Smooth muscle cell (in vitro differentiated cells): ENCODE results near the gene TSPAN9. TPM values are rescaled to one million over a fixed set of nuclear protein-coding genes. Genes with fewer than 3 reads are reported as not detected.

Experiments
- DNase-seq: peaks from one replicate; lab custom pipeline; 2025; ENCODE audit not compliant: unreplicated experiment; lab: John Stamatoyannopoulos, UW
- H2AFZ ChIP-seq: fragments of 200-600 bp; sonication (generic); 2 replicates; pipeline ENCODE4 v1.6.0; 2016; ENCODE audit warnings: antibody characterized with exemption, low read depth, mild to moderate bottlenecking
- H3F3A ChIP-seq: fragments of 200-600 bp; sonication (generic); 2 replicates; pipeline ENCODE4 v1.6.0; 2017; ENCODE audit warnings: antibody characterized with exemption, low read depth
- H3K27ac ChIP-seq: fragments of 200-600 bp; sonication (generic); 2 replicates; pipeline ENCODE4 v1.5.1; 2016; ENCODE audit warnings: low read depth, mild to moderate bottlenecking
- H3K27me3 ChIP-seq: fragments of 200-600 bp; sonication (generic); 2 replicates; pipeline ENCODE4 v1.6.1; 2016; ENCODE audit warnings: low read depth, mild to moderate bottlenecking
- H3K36me3 ChIP-seq: fragments of 200-600 bp; sonication (generic); 2 replicates; pipeline ENCODE4 v1.5.1; 2016; ENCODE audit warnings: low read depth
- H3K4me1 ChIP-seq: fragments of 200-600 bp; sonication (generic); 2 replicates; pipeline ENCODE4 v1.5.1; 2016; ENCODE audit warnings: low read depth
- H3K4me2 ChIP-seq: fragments of 200-600 bp; sonication (generic); 2 replicates; pipeline ENCODE4 v1.6.0; 2016; ENCODE audit warnings: mild to moderate bottlenecking
- H3K4me3 ChIP-seq: fragments of 200-600 bp; sonication (generic); 2 replicates; pipeline ENCODE4 v1.5.1; 2016; ENCODE audit warnings: mild to moderate bottlenecking
- H3K79me2 ChIP-seq: fragments of 200-600 bp; sonication (generic); 2 replicates; pipeline ENCODE4 v1.6.0; 2016; ENCODE audit warnings: low read depth, mild to moderate bottlenecking
- H3K9ac ChIP-seq: fragments of 200-600 bp; sonication (generic); 2 replicates; pipeline ENCODE4 v1.6.0; 2016; ENCODE audit warnings: low read depth
- H3K9me3 ChIP-seq: fragments of 200-600 bp; sonication (generic); replicated peaks from 2 replicates; pipeline ENCODE4 v1.5.1; 2016; ENCODE audit warnings: low read depth
- H4K20me1 ChIP-seq: fragments of 200-600 bp; sonication (generic); 2 replicates; pipeline ENCODE4 v1.6.0; 2016; ENCODE audit warnings: low read depth
- CTCF ChIP-seq: fragments of 200-600 bp; sonication (generic); IDR thresholded peaks from 2 replicates; pipeline ENCODE4 v1.5.1; 2017; ENCODE audit warnings: borderline replicate concordance, mild to moderate bottlenecking, antibody characterized with exemption; ENCODE audit not compliant: insufficient read depth, poor library complexity, severe bottlenecking
- WGBS: methylation state at CpG from one replicate; pipeline ENCODE4 v1.1.7; 2016; ENCODE audit warnings: low lambda C conversion rate; 5-methylcytosine and 5-hydroxymethylcytosine counted together
- polyA plus RNA-seq: library from polyadenylated mRNA; unstranded; fragments of >200 nt; fragmentation: Nextera tagmentation; extraction: Ambion mirVana; gene quantifications from 2 replicates; pipeline ENCODE4 v1.2.1, GENCODE V29; 2016
- total RNA-seq: library from RNA; depleted of rRNA; stranded (reverse); fragments of >200 nt; gene quantifications from 2 replicates; pipeline ENCODE4 v1.2.3, GENCODE V29; 2014

Gene TSPAN9
- total and polyA plus RNA-seq, 2 experiments from 2014 or later = 17.7 to 29.8 TPM

- no peaks in the 10 kb centered on the region for H3K9me3 ChIP-seq
- no peak overlapping the region for H3K9ac ChIP-seq
- no peak overlapping the region for H2AFZ ChIP-seq
- H3K36me3 ChIP-seq = no peaks in the 10 kb centered on the region
- H3K27me3 ChIP-seq = no peaks in the 10 kb centered on the region
- WGBS = 88% methylated on average over 13 of the region's 13 CpGs
- H3K4me3 ChIP-seq = no peak overlapping the region
- H3F3A ChIP-seq = no peaks in the 10 kb centered on the region
- H3K79me2 ChIP-seq = no peaks in the 10 kb centered on the region
- TF ChIP-seq CTCF = no peak
- H3K4me1 ChIP-seq = no peaks in the 10 kb centered on the region
- H3K4me2 ChIP-seq = no peak overlapping the region
- DNase-seq = no peak
- H3K27ac ChIP-seq = no peak overlapping the region
- peaks cover 94% of the 10 kb centered on the region for H4K20me1 ChIP-seq
Observed at GRCh38 chr12:3263282-3263681, 186.1 kb downstream of the TSPAN9 start.

GRCh38 chr12:3263939-3264922 is 187.1 kb downstream of the TSPAN9 start:
- no peak overlapping the region for H3K4me2 ChIP-seq

GRCh38 chr12:3265406-3265805 is 188.2 kb downstream of the TSPAN9 start:
- Histone ChIP-seq H3K9ac (no peak overlapping the region), H3K9me3 (no peaks in the 10 kb centered on the region), H3K4me2 (no peak overlapping the region), H3K27ac (no peak overlapping the region), H3K4me1 (no peaks in the 10 kb centered on the region), H3K27me3 (no peaks in the 10 kb centered on the region), H3K36me3 (no peaks in the 10 kb centered on the region), H2AFZ (no peak overlapping the region), H3F3A (no peaks in the 10 kb centered on the region), H4K20me1 (peaks cover 91% of the 10 kb centered on the region), H3K4me3 (no peak overlapping the region), H3K79me2 (no peaks in the 10 kb centered on the region)
- 98% methylated on average over 8 of the region's 8 CpGs for WGBS
- no peak for TF ChIP-seq CTCF
- no peak for DNase-seq

More at GRCh38 chr12:3263939-3264922, 187.1 kb downstream of the TSPAN9 start:
- DNase-seq = no peak
- Histone ChIP-seq H3K27ac (no peak overlapping the region), H3K9ac (no peak overlapping the region), H3K36me3 (no peaks in the 10 kb centered on the region), H3K79me2 (no peaks in the 10 kb centered on the region), H3K4me1 (no peaks in the 10 kb centered on the region), H3K9me3 (no peaks in the 10 kb centered on the region), H2AFZ (no peak overlapping the region), H3K4me3 (no peak overlapping the region), H3K27me3 (no peaks in the 10 kb centered on the region), H3F3A (no peaks in the 10 kb centered on the region), H4K20me1 (peaks cover 90% of the 10 kb centered on the region)
- TF ChIP-seq CTCF = no peak
- 74% methylated on average over 35 of the region's 35 CpGs for WGBS
